ENCODE measurements around the gene CKAP4. TPM values are rescaled to one million over a fixed set of nuclear protein-coding genes. Genes with fewer than 3 reads are reported as not detected.

Gene CKAP4
- total RNA-seq, 1 experiment from 2014 or later, result 133 TPM

DNA sequence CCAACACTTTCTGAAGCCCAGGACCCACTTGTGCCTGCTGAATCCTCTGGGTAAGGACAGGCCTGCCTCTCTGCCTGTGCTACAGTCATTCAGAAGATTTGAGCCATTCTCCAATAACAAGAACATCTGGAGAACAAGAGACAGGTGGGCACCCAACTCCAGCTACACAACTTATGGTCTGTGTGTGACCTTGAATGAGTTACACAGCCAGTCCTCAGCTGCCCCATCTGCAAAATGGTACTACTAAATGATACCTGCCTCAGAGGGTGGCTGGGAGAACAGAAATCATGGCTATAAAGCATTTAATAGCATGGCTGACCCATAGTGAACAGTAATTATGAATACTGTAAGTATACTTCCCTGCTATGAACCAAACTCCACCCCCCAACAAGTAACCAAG is 4.2 kb downstream of the CKAP4 start:
- no peak for DNase-seq (ENCODE audit: low spot score)

- no peak for DNase-seq (ENCODE audit: low spot score)
Measured at GRCh38 chr12:106240821-106241220, 7.0 kb downstream of the CKAP4 start.

DNA sequence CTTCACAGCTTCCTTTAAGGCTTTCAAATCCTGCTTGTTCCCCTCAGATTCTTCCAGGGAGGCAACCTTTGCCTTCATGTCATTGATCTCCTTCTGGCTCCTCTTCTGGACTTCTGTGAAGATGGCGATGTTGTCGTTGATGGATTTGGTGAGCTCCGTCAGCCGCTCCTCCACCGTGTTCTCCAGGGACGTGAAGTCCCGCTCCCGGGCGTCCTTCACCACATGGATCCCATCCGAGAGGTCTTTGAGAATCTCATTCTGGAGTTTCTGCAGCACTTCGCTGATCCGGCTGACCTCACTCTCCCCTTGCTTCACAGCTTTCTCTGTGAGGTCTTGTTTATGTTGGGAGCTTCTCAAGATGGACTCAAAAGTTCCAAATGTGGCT is 7.9 kb downstream of the CKAP4 start:
- no peak for DNase-seq (ENCODE audit: low spot score)

DNA sequence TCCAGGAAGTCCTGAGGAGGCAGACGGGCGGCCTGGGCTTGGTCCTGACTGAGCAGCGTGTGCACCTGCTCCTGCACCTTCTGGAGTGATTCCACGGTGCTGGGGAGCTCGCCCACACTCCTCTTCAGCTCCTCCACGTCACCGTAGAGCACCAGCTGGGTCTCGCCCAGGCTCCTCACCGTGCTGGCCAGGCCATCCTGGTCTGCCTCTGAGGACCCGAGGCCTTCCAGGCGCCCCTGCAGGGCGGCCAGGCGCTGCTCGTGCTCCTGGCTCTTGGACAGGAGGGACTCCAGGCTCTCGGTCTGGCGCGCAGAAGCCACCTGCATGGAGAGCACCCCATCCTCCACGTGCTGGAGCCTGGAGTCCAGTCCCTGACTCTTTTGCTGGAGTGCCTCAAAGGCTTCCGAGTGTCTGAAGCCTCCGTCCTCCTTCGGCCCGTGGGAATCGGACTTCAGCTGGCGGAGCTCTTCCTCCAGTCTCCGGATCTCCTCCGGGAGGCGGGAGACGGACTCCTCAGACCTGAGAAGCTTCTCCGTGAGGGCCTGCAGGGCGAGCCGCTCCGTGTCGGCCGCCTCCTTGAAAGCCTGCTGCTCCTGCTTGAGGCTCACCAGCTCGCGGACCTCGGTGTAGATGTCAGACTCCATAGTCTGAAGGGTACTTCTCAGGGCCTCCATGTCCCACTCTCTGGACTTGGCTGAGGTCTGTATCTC is 8.4 kb downstream of the CKAP4 start:
- DNase-seq (ENCODE audit: low spot score), result no peak

DNA sequence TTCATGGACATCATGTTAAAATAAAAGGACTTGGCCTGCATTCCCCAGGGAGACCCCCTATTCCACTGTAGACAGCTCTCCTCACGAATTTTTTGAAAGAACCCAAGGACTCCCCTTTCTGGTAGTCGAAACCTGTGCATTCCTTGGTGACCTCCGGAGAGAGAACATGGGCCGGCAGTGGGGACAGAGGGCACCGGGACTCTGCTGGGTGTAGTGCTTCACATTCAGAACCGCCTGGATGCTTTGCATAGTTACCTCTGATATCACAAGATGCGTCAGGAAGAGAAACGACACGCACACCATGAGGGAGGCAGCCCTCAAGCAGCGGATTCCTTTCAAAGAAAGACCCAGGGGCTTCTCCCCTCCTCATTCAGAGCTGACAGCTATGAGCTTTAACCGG is 9.7 kb downstream of the CKAP4 start:
- no peak for DNase-seq (ENCODE audit: low spot score)

- no peak for DNase-seq (ENCODE audit: low spot score)
Measured at GRCh38 chr12:106235770-106236169, 12.1 kb downstream of the CKAP4 start.

DNA sequence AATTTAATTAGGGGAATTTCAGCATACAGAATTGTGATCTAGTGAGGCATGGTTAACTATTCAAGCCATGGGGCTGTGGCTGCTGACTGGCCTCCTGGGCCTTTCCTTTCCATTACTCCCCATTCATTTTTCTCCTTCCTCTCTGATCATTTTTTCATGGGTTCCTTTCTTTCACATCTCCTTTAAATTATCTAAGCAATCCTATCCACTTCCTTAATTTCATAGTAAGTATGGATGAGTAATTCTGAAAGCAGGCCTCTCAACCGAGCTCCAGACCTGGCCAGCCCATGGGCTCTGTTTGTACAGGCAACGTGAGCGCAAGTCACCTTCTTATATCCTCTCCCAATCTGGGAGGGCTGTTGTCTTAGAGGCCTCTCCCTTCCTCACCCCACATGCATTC is 13.4 kb downstream of the CKAP4 start:
- DNase-seq (ENCODE audit: low spot score), result no peak

GRCh38 chr12:106233011-106233410 is 14.8 kb downstream of the CKAP4 start:
- DNase-seq (ENCODE audit: low spot score), result no peak

DNA sequence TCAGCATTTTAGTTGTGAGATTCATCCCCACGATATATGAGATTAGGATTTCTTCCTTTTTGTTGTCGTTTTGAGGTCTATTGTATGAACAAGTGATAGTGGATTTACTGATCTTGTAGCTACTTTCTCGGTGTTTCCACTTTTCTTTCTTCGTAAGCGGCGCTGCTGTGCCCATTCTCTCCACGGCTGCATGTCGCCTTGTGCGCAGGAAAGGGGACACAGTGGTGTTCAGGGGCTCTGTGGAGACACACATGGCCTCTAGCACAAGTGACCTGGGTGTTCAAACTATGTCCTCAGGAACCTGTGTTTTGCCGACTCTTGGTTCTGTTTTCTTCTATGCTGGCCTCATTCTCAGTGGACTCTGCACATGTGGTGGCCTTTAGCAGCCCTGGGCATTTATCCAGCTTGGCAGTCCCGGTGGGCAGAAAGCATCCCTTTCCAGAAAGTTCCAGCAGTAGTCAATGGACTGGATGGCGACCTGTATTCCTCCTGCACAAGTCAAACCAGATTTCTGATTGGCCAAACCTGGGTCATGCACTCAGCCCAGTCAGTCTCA is 18.7 kb downstream of the CKAP4 start:
- DNase-seq (ENCODE audit: low spot score), result no peak

DNA sequence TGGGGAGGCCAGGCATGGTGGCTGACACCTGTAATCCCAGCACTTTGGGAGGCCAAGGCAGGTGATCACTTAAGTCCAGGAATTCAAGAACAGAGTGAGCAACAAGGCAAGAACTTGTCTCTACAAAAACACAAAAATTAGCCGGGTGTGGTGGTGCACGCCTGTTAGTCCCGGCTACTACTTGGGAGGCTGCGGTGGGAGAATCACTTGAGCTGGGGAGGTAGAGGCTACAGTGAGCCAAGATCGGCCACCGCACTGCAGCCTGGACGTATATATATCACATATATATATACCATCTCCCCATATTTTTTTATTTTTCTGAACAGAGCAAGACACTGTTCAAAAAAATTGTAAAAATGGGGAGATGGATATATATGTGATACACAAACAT is 19.5 kb downstream of the CKAP4 start:
- no peak for DNase-seq (ENCODE audit: low spot score)

GRCh38 chr12:106227641-106228319 is 20.0 kb downstream of the CKAP4 start:
- DNase-seq (ENCODE audit: low spot score), result peak; percentile 19

GRCh38 chr12:106226884-106227640 is 20.8 kb downstream of the CKAP4 start:
- peak; percentile 52 for DNase-seq (ENCODE audit: low spot score)

DNA sequence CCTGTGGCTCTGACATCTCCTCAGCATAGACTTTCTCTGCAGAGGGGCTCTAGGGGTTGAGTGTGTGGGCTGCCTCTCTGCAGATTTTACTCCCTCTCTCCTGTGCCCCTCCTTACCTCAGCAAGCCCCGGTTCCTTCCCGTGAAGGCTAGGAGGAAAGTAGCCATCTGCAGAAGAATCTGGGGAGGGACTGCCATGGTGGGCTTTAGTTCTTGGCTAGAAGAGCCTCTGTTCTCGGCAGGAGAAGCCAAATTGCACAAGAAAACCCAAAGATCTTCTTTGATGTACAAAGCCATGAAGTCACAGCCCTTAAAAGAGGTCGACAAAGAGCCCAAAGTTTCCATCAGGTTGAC is 23.5 kb downstream of the CKAP4 start:
- no peak for DNase-seq (ENCODE audit: low spot score)

DNA sequence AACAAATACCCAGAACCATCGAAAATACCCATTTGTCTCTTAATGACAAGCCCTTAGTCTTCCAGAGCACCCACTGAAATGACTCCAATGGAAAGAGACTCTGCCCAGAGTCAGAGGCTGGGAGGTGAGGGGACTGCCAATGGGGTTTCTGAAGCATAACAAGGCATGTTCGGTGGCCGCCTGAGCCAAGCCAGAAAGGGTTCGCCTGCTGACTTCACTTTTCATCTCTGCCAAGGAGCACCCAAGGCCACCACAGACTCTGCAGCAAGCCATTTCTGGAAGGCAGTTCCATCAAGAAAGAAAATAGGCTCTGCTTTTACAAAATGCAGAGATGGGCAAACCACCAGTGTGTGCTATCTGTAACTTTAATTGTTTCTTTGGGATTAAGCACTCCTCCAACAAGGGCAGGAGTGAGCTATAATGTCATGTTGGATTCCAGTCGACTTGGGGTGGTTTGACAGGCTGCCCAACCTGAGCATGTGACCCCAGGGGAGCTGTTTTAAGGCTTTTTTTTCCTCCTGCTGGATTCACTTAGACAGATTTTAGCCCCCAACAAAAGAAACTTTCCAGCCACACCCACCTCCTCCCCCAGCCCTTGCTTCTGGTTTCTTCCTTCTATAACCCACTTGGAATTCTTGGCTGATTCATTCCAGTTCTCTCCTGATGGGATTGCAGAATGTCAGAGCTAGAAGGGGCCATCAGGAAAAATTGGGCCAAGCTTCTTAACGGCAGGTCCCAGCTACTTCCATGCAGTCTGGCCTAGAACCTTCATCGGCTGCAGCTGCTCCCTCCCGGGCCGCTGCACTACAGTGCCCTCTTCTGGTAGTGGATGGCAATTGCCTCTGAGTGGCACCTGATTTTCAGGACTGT is 24.1 kb downstream of the CKAP4 start:
- peak; percentile 44 for DNase-seq (ENCODE audit: low spot score)

DNA sequence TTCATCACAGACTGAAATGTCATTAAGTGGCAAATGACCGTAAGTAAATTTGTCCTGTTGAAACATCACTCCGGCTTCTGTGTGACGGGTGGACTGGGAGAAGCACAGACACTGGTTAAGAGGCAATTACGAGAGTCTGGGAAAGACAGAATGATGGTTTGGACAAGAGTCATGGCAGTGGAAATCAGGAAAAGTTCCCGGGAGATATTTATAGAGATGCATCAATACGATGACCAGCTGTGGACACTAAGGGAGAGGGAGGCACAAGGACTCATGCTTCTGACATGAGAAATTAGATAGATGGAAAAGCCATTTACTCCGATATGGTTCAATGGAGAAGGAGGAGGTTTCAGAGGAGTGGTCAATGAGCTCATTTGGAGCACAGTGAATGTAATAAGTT is 27.3 kb downstream of the CKAP4 start:
- no peak for DNase-seq (ENCODE audit: low spot score)

- DNase-seq (ENCODE audit: low spot score), result no peak
Measured at GRCh38 chr12:106219043-106219442, 28.8 kb downstream of the CKAP4 start.

- DNase-seq (ENCODE audit: low spot score), result no peak
Measured at GRCh38 chr12:106217706-106218105, 30.1 kb downstream of the CKAP4 start.

- no peak for DNase-seq (ENCODE audit: low spot score)
Measured at GRCh38 chr12:106214571-106214970, 33.2 kb downstream of the CKAP4 start.

DNA sequence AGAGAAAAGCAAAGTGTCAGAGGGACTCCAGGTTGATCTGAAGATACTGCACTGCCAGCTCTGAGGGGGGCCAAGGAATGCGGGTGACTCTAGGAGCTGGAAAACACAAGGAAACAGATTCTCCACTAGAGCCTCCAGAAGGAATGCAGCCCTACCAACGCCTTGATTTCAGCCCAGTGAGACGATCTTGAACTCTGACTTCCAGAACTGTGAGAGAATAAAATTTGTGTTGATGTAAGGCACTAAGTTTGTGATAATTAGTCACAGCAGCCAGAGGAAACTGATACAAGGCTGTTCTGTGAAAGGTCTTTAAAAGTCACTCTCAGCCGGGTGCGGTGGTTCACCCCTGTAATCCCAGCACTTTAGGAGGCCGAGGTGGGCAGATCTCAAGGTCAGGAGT is 34.2 kb downstream of the CKAP4 start:
- DNase-seq (ENCODE audit: low spot score), result no peak

DNA sequence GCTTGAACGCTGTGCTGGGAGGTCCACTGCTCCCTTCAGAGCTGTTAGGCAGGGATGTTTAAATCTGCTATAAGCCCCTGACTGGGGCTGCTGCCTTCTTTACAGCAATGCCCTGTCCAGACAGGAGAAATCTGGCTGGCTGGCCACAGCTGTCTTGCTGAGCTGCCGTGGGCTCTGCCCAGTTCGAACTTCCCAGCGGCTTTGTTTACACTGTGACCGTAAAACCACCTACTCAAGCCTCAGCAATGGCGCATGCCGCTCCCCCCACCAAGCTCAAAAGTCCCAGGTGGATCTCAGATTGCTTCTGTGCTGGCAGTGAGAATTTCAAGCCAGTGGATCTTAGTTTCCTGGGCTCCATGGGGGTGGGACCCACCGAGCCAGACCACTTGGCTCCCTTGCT is 35.8 kb downstream of the CKAP4 start:
- DNase-seq (ENCODE audit: low spot score), result no peak

DNA sequence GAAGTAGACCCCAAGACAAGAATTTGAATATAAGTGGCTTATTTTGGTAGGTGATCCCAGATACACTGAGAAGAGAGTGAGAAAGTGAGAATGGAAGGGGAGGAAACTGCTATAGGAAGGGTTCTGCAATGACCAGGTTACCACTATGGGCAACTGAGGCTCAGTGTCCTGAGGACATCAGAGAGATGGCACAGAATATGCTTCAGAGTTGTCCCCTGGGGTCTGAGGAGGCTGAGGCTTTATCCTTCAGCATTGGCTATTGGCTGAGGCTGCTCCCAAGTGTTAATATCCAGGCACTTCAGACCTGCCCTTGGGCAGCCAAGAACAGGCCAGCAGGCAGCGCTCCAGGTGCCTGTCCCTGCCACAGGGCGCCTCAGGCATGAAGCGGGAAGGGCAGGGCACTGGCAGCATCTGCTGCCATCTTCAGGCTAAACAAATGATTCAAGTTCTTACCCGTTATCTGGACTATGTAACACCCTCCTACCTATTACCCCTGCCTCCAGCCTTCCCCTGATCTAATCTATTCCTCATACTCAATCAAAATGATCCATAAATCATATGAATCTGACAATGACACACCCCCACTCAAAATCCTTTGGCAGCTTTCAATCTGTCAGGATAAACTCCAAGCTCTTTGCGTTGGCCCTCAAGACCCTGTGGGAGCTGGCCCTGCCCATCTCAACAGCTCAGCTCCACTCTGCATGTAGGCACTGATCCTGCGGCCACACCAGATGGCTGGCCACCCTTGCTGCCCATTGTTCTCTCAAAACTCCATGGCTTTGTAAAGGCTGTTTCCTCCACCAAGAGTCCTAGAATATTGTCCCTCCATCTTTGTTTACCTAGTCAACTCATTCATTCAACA is 42.4 kb downstream of the CKAP4 start:
- DNase-seq (ENCODE audit: low spot score), result peak; percentile 25

Measured in A172 (cell line).